NCI-H1048 (cell line): Measurements from ENCODE around the gene ADCK2.
"Not testable (repeated sequence)": the region's sequence is repeated elsewhere in the genome, so short reads cannot be mapped to it uniquely, and the experiment has no call there.

Source experiments
- DNase-seq: peaks from one replicate; lab custom pipeline; 2025; lab: John Stamatoyannopoulos, UW

ADCK2 gene

GRCh38 chr7:140672382-140673062 is at the start of gene ADCK2:
ADCK2 (plus strand) TSS chr7:140672945; CDS start chr7:140673331, 386 bp downstream.
- DNase-seq: no peak

GRCh38 chr7:140623980-140624379 is 48.8 kb upstream of the ADCK2 start:
- no peak for DNase-seq

- DNase-seq: no peak
These were observed 48.2 kb upstream of the ADCK2 start for GRCh38 chr7:140624392-140625191.

- not testable (repeated sequence) for DNase-seq
These were observed 47.6 kb upstream of the ADCK2 start for GRCh38 chr7:140625192-140625558.

- no peak for DNase-seq
These were observed 46.6 kb upstream of the ADCK2 start for GRCh38 chr7:140625908-140626868.

GRCh38 chr7:140631021-140631420 is 41.7 kb upstream of the ADCK2 start:
- no peak for DNase-seq

GRCh38 chr7:140631602-140632001 is 41.1 kb upstream of the ADCK2 start:
- DNase-seq: no peak

GRCh38 chr7:140635345-140635744 is 37.4 kb upstream of the ADCK2 start:
- DNase-seq: no peak

GRCh38 chr7:140635816-140636215 is 36.9 kb upstream of the ADCK2 start:
- DNase-seq: no peak

- DNase-seq: no peak
These were observed 35.3 kb upstream of the ADCK2 start for GRCh38 chr7:140637400-140637799.

- no peak for DNase-seq
These were observed 34.5 kb upstream of the ADCK2 start for GRCh38 chr7:140638173-140638791.

- DNase-seq: no peak
These were observed 33.2 kb upstream of the ADCK2 start for GRCh38 chr7:140639366-140640053.

GRCh38 chr7:140640060-140640637 is 32.6 kb upstream of the ADCK2 start:
- DNase-seq: no peak

GRCh38 chr7:140640727-140641523 is 31.8 kb upstream of the ADCK2 start, which contains the start of gene DENND2A:
DENND2A (minus strand) TSS chr7:140640813; CDS start chr7:140602397, 38,416 bp downstream.
- DNase-seq: no peak

GRCh38 chr7:140641524-140642195 is 31.1 kb upstream of the ADCK2 start:
- no peak for DNase-seq

GRCh38 chr7:140643416-140643815 is 29.3 kb upstream of the ADCK2 start:
- DNase-seq: no peak

- not testable (repeated sequence) for DNase-seq
These were observed 28.0 kb upstream of the ADCK2 start for GRCh38 chr7:140644761-140645160.

- no peak for DNase-seq
These were observed 27.4 kb upstream of the ADCK2 start for GRCh38 chr7:140645166-140645900.
